Upper lobe of right lung (tissue), 1 donor: ENCODE data around the gene PTPRZ1. TPM values are rescaled to one million over a fixed set of nuclear protein-coding genes. Genes with fewer than 3 reads are reported as not detected.

Source experiments
- ATAC-seq: fragments of 200-7000 bp; cut with Tn5 transposase; one replicate; pipeline ENCODE4 v1.9.1; 2020; ENCODE audit warnings: mild to moderate bottlenecking, moderate library complexity
- DNase-seq: peaks from one replicate; pipeline ENCODE4 v3.0.0-alpha.2; 2020
- H3K27ac ChIP-seq: fragments of 200-600 bp; one replicate; pipeline ENCODE4 v1.8.0; 2022
- H3K27me3 ChIP-seq: fragments of 200-600 bp; one replicate; pipeline ENCODE4 v1.8.0; 2022; ENCODE audit warnings: mild to moderate bottlenecking
- H3K36me3 ChIP-seq: fragments of 200-600 bp; one replicate; pipeline ENCODE4 v1.8.0; 2022
- H3K4me1 ChIP-seq: fragments of 200-600 bp; one replicate; pipeline ENCODE4 v1.8.0; 2022
- H3K4me3 ChIP-seq: fragments of 200-600 bp; one replicate; pipeline ENCODE4 v1.8.0; 2022; ENCODE audit warnings: mild to moderate bottlenecking
- H3K9me3 ChIP-seq: fragments of 200-600 bp; one replicate; pipeline ENCODE4 v1.8.0; 2022
- CTCF ChIP-seq: fragments of 200-600 bp; IDR thresholded peaks from one replicate; pipeline ENCODE4 v1.8.0; 2022; ENCODE audit warnings: antibody characterized with exemption
- intact Hi-C: fragments of 100-400 bp; cut with DNase I; formaldehyde crosslinking; loops from one replicate; pipeline ENCODE4 v1.11.0; 2022
- total RNA-seq: library from RNA; stranded (reverse); fragmentation: NEBNext Ultra II Directional; extraction: Animal tissue kit (Norgen Biotek cat#: 25700); gene quantifications from one replicate; pipeline ENCODE4 v1.2.1, GENCODE V29; 2021
- donor health status: DM: no; HTN: yes; CAD: no; lungs with severe emphysema.

The PTPRZ1 gene
- total RNA-seq, 1 donor from 2014 or later, result 3.6 TPM

DNA sequence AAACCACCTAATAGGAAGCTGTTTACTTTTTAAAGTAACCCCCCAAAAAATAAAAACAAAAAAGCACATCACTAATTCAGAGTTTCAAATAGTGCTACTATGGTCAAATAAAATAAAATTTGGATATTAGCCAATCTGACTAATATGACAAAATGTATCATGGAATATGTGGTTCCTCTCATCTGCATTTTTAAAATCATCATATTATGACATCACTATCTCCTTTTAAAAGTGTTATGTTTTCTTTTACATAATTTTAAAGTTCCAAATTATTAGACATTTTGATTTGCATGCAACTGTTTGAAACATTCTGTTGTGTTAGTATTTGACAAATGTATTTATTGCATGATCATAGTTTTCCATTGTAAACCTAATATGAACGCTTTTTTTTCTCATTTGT is 160.7 kb downstream of the PTPRZ1 start:
- no peak for TF ChIP-seq CTCF
- H3K9me3 ChIP-seq, result no peaks in the 10 kb centered on the region
- DNase-seq (no peak), ATAC-seq (no peak)
- H3K27me3 ChIP-seq, result no peaks in the 10 kb centered on the region
- intact Hi-C loops, result no loop called here
- H3K4me1 ChIP-seq, result no peaks in the 10 kb centered on the region
- no peaks in the 10 kb centered on the region for H3K36me3 ChIP-seq
- H3K27ac ChIP-seq, result no peak overlapping the region
- H3K4me3 ChIP-seq, result no peak overlapping the region

DNA sequence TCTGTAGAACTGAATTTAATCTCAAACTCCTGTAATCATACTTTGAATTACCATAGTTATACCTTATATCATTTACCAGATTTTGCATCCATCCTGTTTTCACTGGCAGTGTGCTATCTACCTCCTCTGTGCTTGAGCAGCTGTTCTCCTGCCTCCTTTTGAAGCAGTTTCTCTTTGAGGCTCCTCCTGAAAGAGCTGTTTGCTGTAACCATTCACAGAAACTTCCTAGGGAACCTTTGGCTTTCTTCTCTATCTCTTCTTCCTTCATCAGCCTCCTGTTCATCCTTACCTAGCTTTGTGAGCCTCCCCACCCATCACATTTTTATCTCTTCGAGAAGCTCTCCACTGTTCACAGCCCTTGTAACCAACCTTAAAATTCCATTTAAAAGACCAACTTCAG is 162.9 kb downstream of the PTPRZ1 start:
- TF ChIP-seq CTCF, result no peak
- intact Hi-C loops, result no loop called here
- H3K4me1 ChIP-seq, result no peaks in the 10 kb centered on the region
- no peak overlapping the region for H3K27ac ChIP-seq
- H3K9me3 ChIP-seq, result no peaks in the 10 kb centered on the region
- DNase-seq (no peak), ATAC-seq (no peak)
- no peak overlapping the region for H3K4me3 ChIP-seq
- H3K27me3 ChIP-seq, result no peaks in the 10 kb centered on the region
- H3K36me3 ChIP-seq, result no peaks in the 10 kb centered on the region

GRCh38 chr7:122038134-122038533 is 165.2 kb downstream of the PTPRZ1 start:
- TF ChIP-seq CTCF, result no peak
- no peaks in the 10 kb centered on the region for H3K27me3 ChIP-seq

DNA sequence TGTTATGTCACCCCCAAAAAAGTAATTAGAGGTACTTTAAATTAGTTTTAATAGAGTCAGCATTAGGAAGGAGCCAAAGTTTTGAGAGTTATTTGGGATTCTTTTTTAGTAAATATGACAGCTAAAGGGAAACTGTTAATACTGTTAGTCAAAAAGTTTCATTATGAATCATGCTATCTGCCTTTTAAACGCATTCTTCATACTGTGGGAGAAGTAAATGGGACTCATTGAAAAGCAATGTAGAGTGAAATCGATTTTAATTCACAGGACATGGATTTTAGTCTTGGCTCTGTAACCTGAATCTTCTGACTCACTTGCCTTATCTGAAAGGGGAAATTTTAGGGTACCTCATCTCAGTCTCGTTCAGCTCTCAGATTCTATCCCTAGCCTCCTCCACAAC is 165.9 kb downstream of the PTPRZ1 start:
- no peak overlapping the region for H3K27ac ChIP-seq
- intact Hi-C loops, result no loop called here
- TF ChIP-seq CTCF, result no peak
- H3K4me1 ChIP-seq, result no peaks in the 10 kb centered on the region
- no peak for ATAC-seq
- no peaks in the 10 kb centered on the region for H3K9me3 ChIP-seq
- no peak overlapping the region for H3K4me3 ChIP-seq
- no peaks in the 10 kb centered on the region for H3K27me3 ChIP-seq
- no peak for DNase-seq
- no peaks in the 10 kb centered on the region for H3K36me3 ChIP-seq

More at GRCh38 chr7:122038134-122038533, 165.2 kb downstream of the PTPRZ1 start:
- H3K9me3 ChIP-seq, result no peaks in the 10 kb centered on the region
- DNase-seq (no peak), ATAC-seq (no peak)
- no peaks in the 10 kb centered on the region for H3K4me1 ChIP-seq
- H3K27ac ChIP-seq, result no peak overlapping the region
- H3K4me3 ChIP-seq, result no peak overlapping the region
- H3K36me3 ChIP-seq, result no peaks in the 10 kb centered on the region
- intact Hi-C loops, result no loop called here

DNA sequence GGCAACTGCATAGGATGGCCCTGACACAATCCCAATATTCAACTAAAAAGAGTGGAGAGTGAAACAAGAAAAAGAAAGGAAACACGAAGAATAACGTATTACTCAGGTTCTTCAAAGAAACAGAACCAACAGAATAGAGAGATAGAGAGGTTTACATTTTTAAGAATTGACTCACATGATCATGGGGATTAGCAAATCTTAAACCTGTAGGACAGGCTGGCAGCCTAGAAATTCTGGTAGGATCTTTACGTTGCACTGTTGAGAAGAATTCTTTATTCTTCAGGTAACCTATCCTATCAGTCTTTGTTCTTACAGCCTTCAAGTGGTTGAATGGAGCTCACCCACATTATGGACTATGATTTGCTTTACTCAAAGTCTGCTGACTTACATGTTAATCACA is 167.2 kb downstream of the PTPRZ1 start:
- no peaks in the 10 kb centered on the region for H3K27me3 ChIP-seq
- intact Hi-C loops, result no loop called here
- no peaks in the 10 kb centered on the region for H3K36me3 ChIP-seq
- H3K27ac ChIP-seq, result no peak overlapping the region
- TF ChIP-seq CTCF, result no peak
- H3K4me3 ChIP-seq, result no peak overlapping the region
- no peak for DNase-seq
- H3K9me3 ChIP-seq, result no peaks in the 10 kb centered on the region
- ATAC-seq, result no peak
- H3K4me1 ChIP-seq, result no peaks in the 10 kb centered on the region

DNA sequence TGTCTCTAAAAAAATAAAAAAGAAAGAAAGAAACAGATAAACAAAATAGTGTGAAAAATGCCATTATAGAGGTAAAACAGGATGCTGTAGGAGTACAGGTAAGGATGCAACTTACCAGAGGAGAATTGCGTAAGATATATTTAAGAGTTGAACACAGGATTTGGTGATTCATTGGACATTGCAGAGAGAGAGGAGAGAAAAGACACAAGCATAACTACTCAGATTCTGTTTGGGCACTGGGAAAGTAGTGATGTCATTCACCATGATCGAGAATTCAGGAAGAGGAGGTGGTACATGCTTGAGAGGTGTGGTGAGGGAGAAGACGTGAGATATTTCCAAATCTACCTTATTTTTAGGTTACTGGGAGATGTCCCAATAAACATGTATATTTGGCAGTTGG is 173.4 kb downstream of the PTPRZ1 start:
- H3K27me3 ChIP-seq, result no peaks in the 10 kb centered on the region
- no peaks in the 10 kb centered on the region for H3K9me3 ChIP-seq
- no peaks in the 10 kb centered on the region for H3K36me3 ChIP-seq
- DNase-seq (no peak), ATAC-seq (no peak)
- intact Hi-C loops, result no loop called here
- H3K27ac ChIP-seq, result no peak overlapping the region
- no peak overlapping the region for H3K4me3 ChIP-seq
- TF ChIP-seq CTCF, result no peak
- no peaks in the 10 kb centered on the region for H3K4me1 ChIP-seq
